WTC11 (cell line): ENCODE results near the gene SELENOH.

Experiments used
- CREM ChIP-seq: sonication (generic); formaldehyde crosslinking; IDR thresholded peaks from 2 replicates; pipeline ENCODE4 v1.8.1; 2022; ENCODE audit warnings: mild to moderate bottlenecking, missing genetic modification reagents, moderate library complexity
- CTCF ChIP-seq: fragments of 200-600 bp; IDR thresholded peaks from 2 replicates; pipeline ENCODE4 v1.8.0; 2022; ENCODE audit warnings: antibody characterized with exemption
- ESRRA ChIP-seq: sonication (generic); formaldehyde crosslinking; IDR thresholded peaks from 2 replicates; pipeline ENCODE4 v1.8.1; 2022; ENCODE audit warnings: mild to moderate bottlenecking, missing genetic modification reagents, borderline replicate concordance
- FOXK1 ChIP-seq: sonication (generic); formaldehyde crosslinking; IDR thresholded peaks from 2 replicates; pipeline ENCODE4 v1.8.0; 2022; ENCODE audit warnings: mild to moderate bottlenecking, moderate library complexity, missing genetic modification reagents
- GTF2I ChIP-seq: fragments of 250-450 bp; sonication (Bioruptor Pico); conservative IDR thresholded peaks from 2 replicates; pipeline ENCODE4 v1.4.0; 2021; ENCODE audit warnings: mild to moderate bottlenecking
- HMGXB4 ChIP-seq: sonication (generic); formaldehyde crosslinking; IDR thresholded peaks from 2 replicates; pipeline ENCODE4 v1.8.1; 2023; ENCODE audit warnings: mild to moderate bottlenecking, moderate library complexity, missing genetic modification reagents
- MXD4 ChIP-seq: fragments of 250-450 bp; sonication (Bioruptor Pico); IDR thresholded peaks from 2 replicates; pipeline ENCODE4 v1.8.0; 2021; ENCODE audit warnings: mild to moderate bottlenecking, moderate library complexity, borderline replicate concordance
- NFYB ChIP-seq: sonication (generic); formaldehyde crosslinking; conservative IDR thresholded peaks from 2 replicates; pipeline ENCODE4 v1.8.0; 2022; ENCODE audit warnings: low read depth, missing genetic modification reagents
- RELA ChIP-seq: sonication (generic); formaldehyde crosslinking; IDR thresholded peaks from 2 replicates; pipeline ENCODE4 v1.8.1; 2022; ENCODE audit warnings: missing genetic modification reagents, mild to moderate bottlenecking, borderline replicate concordance
- USF2 ChIP-seq: sonication (generic); formaldehyde crosslinking; IDR thresholded peaks from 2 replicates; pipeline ENCODE4 v1.8.1; 2023; ENCODE audit warnings: mild to moderate bottlenecking, missing genetic modification reagents, moderate library complexity

GRCh38 chr11:57770793-57771192, 29.5 kb downstream of the SELENOH start:
- TF ChIP-seq CTCF (no peak), RELA (CRISPR knock-in tag) (no peak), GTF2I (CRISPR knock-in tag) (no peak), FOXK1 (CRISPR knock-in tag) (no peak), MXD4 (CRISPR knock-in tag) (no peak), ESRRA (CRISPR knock-in tag) (no peak), HMGXB4 (no peak), USF2 (CRISPR knock-in tag) (no peak), CREM (no peak), NFYB (no peak)
